HG03045 (cell line): ENCODE measurements around the gene FMNL2.

Experiments used
- ATAC-seq: cut with Tn5 transposase; IDR thresholded peaks from one replicate; pipeline ENCODE4 v1.9.1; 2021; ENCODE audit warnings: mild to moderate bottlenecking, moderate library complexity; ENCODE audit not compliant: unreplicated experiment

FMNL2 gene

GRCh38 chr2:152602750-152603149 is 267.8 kb downstream of the FMNL2 start:
- no peak for ATAC-seq

- no peak for ATAC-seq
Measured at GRCh38 chr2:152603166-152603565, 268.2 kb downstream of the FMNL2 start.

GRCh38 chr2:152606081-152606480 is 271.1 kb downstream of the FMNL2 start:
- ATAC-seq: no peak

DNA sequence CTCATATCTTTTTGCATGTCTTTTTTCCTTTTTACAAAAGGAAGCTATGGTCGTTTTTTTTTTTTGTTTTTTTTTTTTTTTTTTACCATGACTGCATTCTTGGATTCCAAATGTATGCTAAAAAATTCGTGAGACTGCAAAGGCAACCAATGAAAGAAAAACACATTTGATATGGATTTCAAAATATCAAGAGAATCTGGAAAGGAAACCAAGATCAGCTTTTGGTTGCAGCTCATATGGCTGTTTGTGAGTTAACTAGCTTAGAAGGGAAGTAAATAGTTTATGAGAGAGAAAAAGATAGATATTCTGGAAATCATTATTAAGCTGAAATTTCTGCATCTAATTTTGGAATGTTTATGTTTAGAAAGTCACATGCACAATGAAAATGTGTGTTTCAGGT is 272.0 kb downstream of the FMNL2 start:
- ATAC-seq: no peak

DNA sequence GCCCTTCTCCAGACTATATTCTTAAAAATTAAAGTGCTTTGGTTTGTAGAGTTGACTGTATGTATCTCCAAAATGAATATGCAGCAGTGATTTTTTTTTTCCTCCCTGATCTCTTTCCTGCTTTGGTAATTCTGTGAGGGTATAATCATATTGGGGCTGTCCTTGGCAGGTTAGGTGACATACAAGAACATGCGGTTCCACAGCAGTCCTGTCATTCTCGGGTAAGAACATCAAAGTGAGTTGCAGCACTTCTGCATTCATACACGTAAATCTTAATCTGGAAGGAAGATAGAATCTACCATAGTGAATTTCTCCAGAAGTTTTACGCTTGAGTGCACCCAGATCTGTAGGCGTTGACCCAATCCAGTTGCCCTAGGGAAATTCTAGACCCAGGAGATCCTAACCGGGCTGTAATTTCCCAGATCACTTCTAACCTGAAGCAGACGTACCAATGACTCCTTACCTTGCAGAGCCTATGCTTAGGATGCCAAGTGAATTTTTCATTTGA is 272.9 kb downstream of the FMNL2 start:
- no peak for ATAC-seq

DNA sequence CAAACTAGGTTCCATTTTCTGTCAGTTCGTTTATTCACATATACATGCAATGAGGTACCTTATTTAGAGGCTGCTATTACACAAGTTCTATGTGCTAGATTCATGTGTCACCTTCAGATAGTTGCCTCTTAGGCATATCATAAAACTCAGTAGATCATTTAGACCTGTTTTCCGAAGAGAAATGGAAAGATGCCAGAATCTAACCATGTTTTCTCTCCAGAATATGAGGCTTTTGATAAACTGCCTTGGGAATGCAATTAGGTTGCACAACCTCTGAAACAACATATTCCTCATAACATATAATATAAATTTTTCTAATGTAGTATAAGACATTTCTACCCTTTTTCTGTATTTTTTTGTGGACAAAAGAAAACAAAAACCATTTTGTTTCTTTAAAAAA is 274.2 kb downstream of the FMNL2 start:
- ATAC-seq: no peak

GRCh38 chr2:152609699-152610098 is 274.7 kb downstream of the FMNL2 start:
- ATAC-seq: no peak

- ATAC-seq: peak; percentile 78
Measured at GRCh38 chr2:152611458-152612231, 276.7 kb downstream of the FMNL2 start.

GRCh38 chr2:152613235-152613634 is 278.3 kb downstream of the FMNL2 start:
- no peak for ATAC-seq

DNA sequence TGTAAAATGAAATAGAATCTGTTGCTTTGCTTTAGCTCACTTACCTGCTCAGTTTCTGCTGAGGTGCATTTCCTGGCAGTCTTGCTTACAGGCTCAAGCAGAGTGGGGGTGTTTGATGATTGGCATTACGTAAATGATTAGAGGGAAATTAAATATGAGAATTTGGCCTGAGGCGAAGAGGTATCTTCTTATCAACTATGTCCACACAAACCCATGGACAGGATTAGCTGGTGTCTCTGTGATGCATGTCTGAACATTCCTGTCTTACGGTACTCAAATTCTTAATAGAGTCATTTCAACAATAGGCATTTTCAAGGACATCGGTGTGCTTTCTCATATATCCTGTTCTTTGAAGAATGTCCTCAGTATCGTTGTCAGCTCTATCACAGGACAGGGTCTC is 280.2 kb downstream of the FMNL2 start:
- ATAC-seq: no peak

- no peak for ATAC-seq
Measured at GRCh38 chr2:152617456-152618192, 282.6 kb downstream of the FMNL2 start.

DNA sequence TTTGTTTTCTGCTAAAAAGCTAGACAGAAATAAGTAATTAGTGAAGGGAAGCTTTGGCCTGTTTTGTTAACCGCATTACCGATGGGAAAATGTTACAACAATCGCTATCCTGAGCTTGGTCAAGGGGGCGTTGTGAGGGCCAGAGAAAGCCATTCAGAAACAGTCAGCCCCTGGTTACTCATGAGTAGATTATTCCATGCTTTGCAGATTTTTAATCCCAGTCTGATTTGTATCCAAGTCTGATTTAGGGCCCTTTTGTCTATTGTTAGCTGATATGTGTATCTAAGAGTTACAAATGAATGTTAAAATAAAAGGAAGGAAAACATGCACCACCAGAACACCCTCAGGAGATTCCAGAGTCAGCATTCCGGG is 283.2 kb downstream of the FMNL2 start:
- no peak for ATAC-seq

GRCh38 chr2:152620208-152620607 is 285.2 kb downstream of the FMNL2 start:
- no peak for ATAC-seq

- ATAC-seq: no peak
Measured at GRCh38 chr2:152620985-152621384, 286.0 kb downstream of the FMNL2 start.

- no peak for ATAC-seq
Measured at GRCh38 chr2:152622219-152622618, 287.2 kb downstream of the FMNL2 start.

- ATAC-seq: no peak
Measured at GRCh38 chr2:152623076-152623740, 288.2 kb downstream of the FMNL2 start.

DNA sequence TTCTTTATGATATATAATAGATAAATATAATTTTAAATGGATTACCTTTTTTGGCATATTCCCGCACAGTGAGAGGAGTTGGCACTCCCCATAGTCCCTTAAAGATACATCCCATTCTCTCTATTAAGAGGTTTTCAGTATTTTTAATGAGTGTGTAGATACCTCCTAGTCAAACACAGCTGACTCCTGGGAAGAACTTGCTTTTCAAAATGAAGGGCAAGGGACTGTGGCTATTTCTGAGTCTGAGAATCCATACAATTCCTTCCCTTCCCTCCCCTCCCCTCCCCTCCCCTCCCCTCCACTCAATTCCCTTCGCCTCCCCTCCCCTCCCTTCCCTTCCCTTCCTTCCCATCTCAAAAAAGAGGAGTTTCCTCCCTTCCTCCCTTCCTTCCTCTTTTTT is 288.8 kb downstream of the FMNL2 start:
- ATAC-seq: no peak

DNA sequence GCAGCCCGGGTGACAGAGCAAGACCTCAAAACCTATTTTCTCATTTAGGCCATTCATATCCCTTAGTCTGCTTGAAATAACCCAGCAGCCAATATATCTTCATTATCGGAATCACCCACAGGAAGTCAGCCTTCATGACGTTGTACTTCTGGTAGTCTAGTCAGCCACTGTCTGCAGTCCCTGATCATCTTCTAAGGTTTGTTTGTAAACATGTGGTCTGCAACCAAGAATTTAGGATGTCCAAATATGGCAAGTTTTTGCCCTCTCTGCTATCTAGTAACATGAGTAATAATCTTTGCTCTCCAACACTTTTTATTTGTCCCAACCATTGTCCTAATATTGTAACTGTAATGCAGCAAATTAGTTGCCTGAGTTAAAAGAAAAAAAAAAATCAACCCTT is 289.8 kb downstream of the FMNL2 start:
- no peak for ATAC-seq

DNA sequence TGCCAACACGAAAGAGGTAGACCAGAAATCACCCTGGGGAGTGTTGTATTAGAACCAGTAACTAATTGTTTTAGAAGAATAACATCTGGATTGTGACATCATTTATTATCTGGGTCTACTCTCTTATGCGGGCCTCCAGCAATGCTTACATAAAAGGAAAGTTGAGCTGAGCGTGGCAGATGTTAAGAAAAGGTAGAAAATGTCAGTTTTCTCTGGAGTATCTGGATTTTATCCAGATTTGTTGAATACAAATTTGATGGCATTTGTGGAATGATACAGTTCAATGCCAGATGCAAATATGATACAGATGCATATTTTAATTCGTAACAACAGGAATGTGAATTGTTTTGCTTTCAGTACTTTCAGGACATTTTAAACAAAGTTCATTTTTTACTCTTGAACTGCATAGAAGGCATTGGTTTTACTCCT is 292.0 kb downstream of the FMNL2 start:
- no peak for ATAC-seq

GRCh38 chr2:152627351-152627957 is 292.5 kb downstream of the FMNL2 start:
- peak; percentile 60 for ATAC-seq

DNA sequence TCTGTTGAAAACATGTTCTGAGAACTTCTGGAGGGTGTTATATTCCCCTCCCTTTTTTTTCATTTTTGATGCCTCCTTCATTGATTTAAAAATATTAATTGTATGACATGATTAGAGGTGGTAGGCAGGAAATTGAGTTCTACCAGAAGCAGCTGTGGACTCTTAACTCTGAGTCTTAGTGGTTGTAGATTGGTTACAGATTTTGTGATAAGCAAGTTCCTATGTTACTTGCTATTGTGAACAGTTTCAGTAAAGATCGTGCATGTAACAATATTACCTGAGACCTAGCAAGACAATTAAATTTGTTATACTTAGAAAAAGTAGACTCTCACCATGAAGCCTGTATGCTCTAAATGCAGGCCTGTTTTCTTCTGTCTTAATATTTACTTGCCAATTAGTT is 294.2 kb downstream of the FMNL2 start:
- no peak for ATAC-seq
